Measurements from ENCODE around the gene PLA2G15. TPM values are rescaled to one million over a fixed set of nuclear protein-coding genes. Genes with fewer than 3 reads are reported as not detected.
A peak's percentile ranks its signal among the peaks of the same experiment; 100 is the strongest.
"Not testable (repeated sequence)": the region's sequence is repeated elsewhere in the genome, so short reads cannot be mapped to it uniquely, and the experiment has no call there.

Gene PLA2G15
- total and polyA plus RNA-seq, 9 donors, result 7.3 to 18.4 (median 9.7) TPM

- Histone ChIP-seq H3K4me1 (ENCODE audit: insufficient read depth) (no peaks in the 10 kb centered on the region), H3K36me3 (no peaks in the 10 kb centered on the region), H3K4me3 (no peak overlapping the region), H3K27ac (no peak overlapping the region), H3K9me3 (no peaks in the 10 kb centered on the region), H3K27me3 (no peaks in the 10 kb centered on the region)
- WGBS, 3 donors, result 93 to 99% (median 94%) methylated on average over 3 of the region's 3 CpGs
- intact Hi-C loops (cut with DNase I), result no loop called here
- TF ChIP-seq CTCF (IDR thresholded peaks at IDR 0.05) (no peak), POLR2A (IDR thresholded peaks at IDR 0.05) (no peak), EP300 (IDR thresholded peaks at IDR 0.05) (no peak)
- no peak for DNase-seq
Observed at GRCh38 chr16:68285683-68286082, 40.5 kb downstream of the PLA2G15 start.

GRCh38 chr16:68286153-68287074 is 41.2 kb downstream of the PLA2G15 start:
- H3K27me3 ChIP-seq, result no peaks in the 10 kb centered on the region
- DNase-seq, result no peak
- H3K9me3 ChIP-seq, result no peaks in the 10 kb centered on the region
- TF ChIP-seq CTCF (IDR thresholded peaks at IDR 0.05), result no peak
- no peak for TF ChIP-seq POLR2A (IDR thresholded peaks at IDR 0.05)
- H3K4me3 ChIP-seq, result no peak overlapping the region
- no peaks in the 10 kb centered on the region for H3K36me3 ChIP-seq
- 80 to 85% (median 82%) methylated on average over 12 of the region's 12 CpGs for WGBS, 3 donors
- intact Hi-C loops (cut with DNase I), result no loop called here
- H3K4me1 ChIP-seq (ENCODE audit: insufficient read depth), result no peaks in the 10 kb centered on the region
- H3K27ac ChIP-seq, result no peak overlapping the region

- intact Hi-C loops (cut with DNase I), result no loop called here
- Histone ChIP-seq H3K36me3 (no peaks in the 10 kb centered on the region), H3K27ac (no peak overlapping the region), H3K9me3 (no peaks in the 10 kb centered on the region), H3K4me3 (no peak overlapping the region), H3K4me1 (ENCODE audit: insufficient read depth) (no peaks in the 10 kb centered on the region), H3K27me3 (no peaks in the 10 kb centered on the region)
- DNase-seq, result peak in 1 of 5 donors; percentile 35
- 90 to 92% (median 90%) methylated on average over 11 of the region's 11 CpGs for WGBS, 3 donors
- no peak for TF ChIP-seq POLR2A (IDR thresholded peaks at IDR 0.05)
- no peak for TF ChIP-seq EP300 (IDR thresholded peaks at IDR 0.05)
- TF ChIP-seq CTCF (IDR thresholded peaks at IDR 0.05), result no peak
Observed at GRCh38 chr16:68287276-68288251, 42.4 kb downstream of the PLA2G15 start.

- Histone ChIP-seq H3K9me3 (no peaks in the 10 kb centered on the region), H3K4me1 (ENCODE audit: insufficient read depth) (no peaks in the 10 kb centered on the region), H3K27ac (no peak overlapping the region), H3K4me3 (no peak overlapping the region), H3K36me3 (no peaks in the 10 kb centered on the region), H3K27me3 (no peaks in the 10 kb centered on the region)
- WGBS, 3 donors, result 87 to 94% (median 89%) methylated on average over 1 of the region's 1 CpG
- DNase-seq, result no peak
- TF ChIP-seq EP300 (IDR thresholded peaks at IDR 0.05), result no peak
- no peak for TF ChIP-seq POLR2A (IDR thresholded peaks at IDR 0.05)
- no peak for TF ChIP-seq CTCF (IDR thresholded peaks at IDR 0.05)
- intact Hi-C loops (cut with DNase I), result no loop called here
Observed at GRCh38 chr16:68288252-68288650, 43.1 kb downstream of the PLA2G15 start.

- 87 to 91% (median 88%) methylated on average over 9 of the region's 9 CpGs for WGBS, 3 donors
- H3K36me3 ChIP-seq; intact Hi-C loops (cut with DNase I); DNase-seq; H3K9me3 ChIP-seq; H3K27ac ChIP-seq; H3K4me1 ChIP-seq (ENCODE audit: insufficient read depth); H3K4me3 ChIP-seq; H3K27me3 ChIP-seq: not testable (repeated sequence)
Observed at GRCh38 chr16:68288796-68289195, 43.6 kb downstream of the PLA2G15 start.
